HG03039 (cell line): ENCODE data around the gene MAMLD1.

ENCODE experiments used
- ATAC-seq: cut with Tn5 transposase; IDR thresholded peaks from one replicate; pipeline ENCODE4 v1.9.1; 2021; ENCODE audit warnings: mild to moderate bottlenecking, moderate library complexity; ENCODE audit not compliant: unreplicated experiment

Gene MAMLD1

GRCh38 chrX:150558424-150558823 is 195.3 kb downstream of the MAMLD1 start:
- no peak for ATAC-seq
